Sigmoid colon (tissue), 7 donors: ENCODE data around the gene CCSER1. TPM values are rescaled to one million over a fixed set of nuclear protein-coding genes. Genes with fewer than 3 reads are reported as not detected.

Experiments
- DNase-seq: peaks from one replicate; pipeline ENCODE4 v3.0.0-alpha.2; 2019
- H3K27ac ChIP-seq, 4 donors: fragments of 200-600 bp; sonication (generic); one replicate each; pipeline ENCODE4 v1.5.1; 2016 to 2019; ENCODE audit warnings: mild to moderate bottlenecking in 1 of 4
- H3K27me3 ChIP-seq, 3 donors: fragments of 200-600 bp; sonication (generic); one replicate each; pipeline ENCODE4 v1.5.1; 2019; ENCODE audit warnings: mild to moderate bottlenecking in 1 of 3
- H3K36me3 ChIP-seq, 4 donors: fragments of 200-600 bp; sonication (generic); one replicate each; pipeline ENCODE4 v1.5.1; 2016 to 2019
- H3K4me1 ChIP-seq, 4 donors: fragments of 200-600 bp; sonication (generic); one replicate each; pipeline ENCODE4 v1.5.1; 2017 to 2019
- H3K4me3 ChIP-seq, 4 donors: fragments of 200-600 bp; sonication (generic); one replicate each; pipeline ENCODE4 v1.5.1; 2017 to 2019; ENCODE audit warnings: mild to moderate bottlenecking in 2 of 4, moderate library complexity in 1 of 4
- H3K9me3 ChIP-seq, 4 donors: fragments of 200-600 bp in 3 of 4; sonication (generic) in 3 of 4; one replicate each; pipeline versions ENCODE4 v1.5.1 to v1.6.1; 2013 to 2019
- CTCF ChIP-seq, 4 experiments: fragments of 450-650 bp in 3 of 4; fragments of 200-600 bp in 1 of 4; IDR thresholded peaks; one replicate each; pipeline ENCODE4 v1.5.1; 2016 to 2019; ENCODE audit warnings: antibody characterized with exemption in 4 of 4, mild to moderate bottlenecking in 3 of 4, moderate library complexity in 2 of 4
- EP300 ChIP-seq, 4 donors: sonication (generic); formaldehyde crosslinking; IDR thresholded peaks; one replicate each; pipeline ENCODE4 v1.6.1; 2017; ENCODE audit warnings: antibody characterized with exemption in 4 of 4
- POLR2A ChIP-seq, 2 donors: fragments of 450-650 bp; IDR thresholded peaks; one replicate each; pipeline ENCODE4 v1.6.1; 2016; ENCODE audit warnings: antibody characterized with exemption in 2 of 2, mild to moderate bottlenecking in 2 of 2, moderate library complexity in 2 of 2
- POLR2AphosphoS5 ChIP-seq, 4 donors: sonication (generic); formaldehyde crosslinking; IDR thresholded peaks; one replicate each; pipeline ENCODE4 v1.6.1; 2017; ENCODE audit warnings: antibody characterized with exemption in 4 of 4
- WGBS, 2 donors: extraction: QIAGEN DNeasy Blood & Tissue Kit; methylation state at CpG; one replicate each; pipeline ENCODE4 v1.1.7; 2013; 5-methylcytosine and 5-hydroxymethylcytosine counted together
- intact Hi-C: fragments of 100-400 bp; cut with DNase I; formaldehyde crosslinking; loops from one replicate; pipeline ENCODE4 v1.15.1; 2023
- polyA plus RNA-seq, 3 donors: library from polyadenylated mRNA; stranded (reverse); fragments of 200-250 nt; gene quantifications; one replicate each; pipeline ENCODE4 v1.2.3, GENCODE V29; 2013
- total RNA-seq, 4 donors: library from RNA; depleted of rRNA; stranded (reverse); fragments of >200 nt; gene quantifications; one replicate each; pipeline ENCODE4 v1.1.0, GENCODE V29; 2016
- donor health status: healthy with polysubstance abuse.
- donor health status: Bipolar disorder and iron deficiency.
- donor health status: healthy.

Gene CCSER1
- total and polyA plus RNA-seq, 7 donors: 1.6 to 7.2 (median 4.2) TPM

DNA sequence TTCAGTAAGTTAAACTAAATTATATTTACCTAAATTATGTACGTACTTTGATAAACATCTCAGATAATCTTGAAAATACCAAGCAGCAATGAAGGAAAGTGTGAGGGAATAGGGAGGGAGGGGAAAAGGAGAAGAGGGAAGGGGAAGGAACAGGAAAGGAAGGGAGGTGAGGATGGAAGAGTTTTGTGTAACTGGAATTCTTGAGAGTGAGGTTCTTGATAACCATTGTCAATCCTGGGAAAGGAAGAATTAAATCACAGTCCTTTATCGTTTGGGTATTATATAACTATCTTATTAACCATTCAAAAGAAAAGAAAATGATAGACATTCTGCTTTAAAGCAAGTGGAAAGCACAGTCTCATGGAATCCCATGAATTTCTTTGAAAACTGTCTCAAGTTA lies 795.0 kb downstream of the CCSER1 start:
- no peak for DNase-seq
- Histone ChIP-seq H3K27ac (no peak overlapping the region), H3K9me3 (no peaks in the 10 kb centered on the region), H3K4me3 (no peak overlapping the region), H3K36me3 (no peaks in the 10 kb centered on the region), H3K4me1 (no peaks in the 10 kb centered on the region), H3K27me3 (no peaks in the 10 kb centered on the region)
- TF ChIP-seq CTCF (IDR thresholded peaks at IDR 0.05): no peak
- no peak for TF ChIP-seq POLR2AphosphoS5 (IDR thresholded peaks at IDR 0.05)
- TF ChIP-seq POLR2A (IDR thresholded peaks at IDR 0.05): no peak
- TF ChIP-seq EP300 (IDR thresholded peaks at IDR 0.05): no peak
- intact Hi-C loops: no loop called here
- 85 to 92% methylated on average over 2 of the region's 2 CpGs for WGBS, 2 donors

DNA sequence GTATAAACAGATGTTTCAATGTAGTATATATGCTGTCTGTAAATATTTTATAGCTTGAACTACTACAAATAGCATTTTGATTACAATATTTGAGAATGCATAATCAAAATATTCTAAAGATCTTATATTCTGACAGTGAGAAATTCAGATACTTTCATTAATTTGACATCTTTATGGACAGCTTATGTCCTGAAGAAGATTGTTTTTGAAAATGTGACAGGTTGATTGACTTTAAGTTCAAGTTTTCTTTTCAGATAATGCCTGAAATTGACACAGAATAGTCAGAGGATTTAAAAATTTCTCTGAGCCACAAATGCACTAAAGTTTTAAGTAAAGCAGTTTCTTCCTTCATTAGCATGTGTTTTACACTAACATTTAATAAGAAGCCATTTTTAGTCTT lies 799.8 kb downstream of the CCSER1 start:
- no peak overlapping the region for H3K27ac ChIP-seq
- DNase-seq: no peak
- no peaks in the 10 kb centered on the region for H3K4me1 ChIP-seq
- intact Hi-C loops: no loop called here
- H3K36me3 ChIP-seq: no peaks in the 10 kb centered on the region
- H3K27me3 ChIP-seq: no peaks in the 10 kb centered on the region
- H3K9me3 ChIP-seq: no peaks in the 10 kb centered on the region
- TF ChIP-seq CTCF (IDR thresholded peaks at IDR 0.05) (no peak), EP300 (IDR thresholded peaks at IDR 0.05) (no peak), POLR2A (IDR thresholded peaks at IDR 0.05) (no peak), POLR2AphosphoS5 (IDR thresholded peaks at IDR 0.05) (no peak)
- no peak overlapping the region for H3K4me3 ChIP-seq

- no peak for TF ChIP-seq CTCF (IDR thresholded peaks at IDR 0.05)
- TF ChIP-seq POLR2AphosphoS5 (IDR thresholded peaks at IDR 0.05): no peak
- TF ChIP-seq EP300 (IDR thresholded peaks at IDR 0.05): no peak
- TF ChIP-seq POLR2A (IDR thresholded peaks at IDR 0.05): no peak
- WGBS, 2 donors: 92 to 93% methylated on average over 6 of the region's 6 CpGs
- intact Hi-C loops: no loop called here
- DNase-seq: no peak
- Histone ChIP-seq H3K36me3 (no peaks in the 10 kb centered on the region), H3K27me3 (no peaks in the 10 kb centered on the region), H3K27ac (no peak overlapping the region), H3K4me3 (no peak overlapping the region), H3K4me1 (no peaks in the 10 kb centered on the region), H3K9me3 (no peaks in the 10 kb centered on the region)
These were observed 816.1 kb downstream of the CCSER1 start for GRCh38 chr4:90943311-90943710.

- no peak for TF ChIP-seq EP300 (IDR thresholded peaks at IDR 0.05)
- TF ChIP-seq POLR2A (IDR thresholded peaks at IDR 0.05): no peak
- TF ChIP-seq POLR2AphosphoS5 (IDR thresholded peaks at IDR 0.05): no peak
- Histone ChIP-seq H3K36me3 (no peaks in the 10 kb centered on the region), H3K4me3 (no peak overlapping the region), H3K4me1 (peaks cover 0 to 14% (median 0%) of the 10 kb centered on the region in 4 donors), H3K27ac (no peak overlapping the region), H3K9me3 (no peaks in the 10 kb centered on the region), H3K27me3 (no peaks in the 10 kb centered on the region)
- WGBS, 2 donors: 88 to 90% methylated on average over 3 of the region's 3 CpGs
- intact Hi-C loops: no loop called here
- no peak for DNase-seq
These were observed 819.8 kb downstream of the CCSER1 start for GRCh38 chr4:90946945-90947344.

GRCh38 chr4:90950385-90950841 lies 823.2 kb downstream of the CCSER1 start:
- Histone ChIP-seq H3K9me3 (no peaks in the 10 kb centered on the region), H3K36me3 (no peaks in the 10 kb centered on the region), H3K4me3 (no peak overlapping the region), H3K27ac (no peak overlapping the region), H3K27me3 (no peaks in the 10 kb centered on the region), H3K4me1 (peaks cover 0 to 14% (median 0%) of the 10 kb centered on the region in 4 donors)
- DNase-seq: no peak
- 20 to 47% methylated on average over 7 of the region's 7 CpGs for WGBS, 2 donors
- TF ChIP-seq EP300 (IDR thresholded peaks at IDR 0.05) (no peak), POLR2A (IDR thresholded peaks at IDR 0.05) (no peak), CTCF (IDR thresholded peaks at IDR 0.05) (no peak), POLR2AphosphoS5 (IDR thresholded peaks at IDR 0.05) (no peak)
- intact Hi-C loops: no loop called here
